PC-9 (cell line): ENCODE measurements around the gene ATG4B. TPM values are rescaled to one million over a fixed set of nuclear protein-coding genes. Genes with fewer than 3 reads are reported as not detected.
"Not testable (repeated sequence)": the region's sequence is repeated elsewhere in the genome, so short reads cannot be mapped to it uniquely, and the experiment has no call there.

Experiments used
- Bru-seq: library from RNA; stranded (reverse); fragments of 400-500 nt; gene quantifications from one replicate; lab custom pipeline; 2021; lab: Mats Ljungman, UMichigan
- BruChase-seq, 2 experiments: library from RNA; stranded (reverse); fragments of 400-500 nt; gene quantifications; one replicate each; lab custom pipeline; 2021; lab: Mats Ljungman, UMichigan
- BruUV-seq: library from RNA; stranded (reverse); fragments of 400-500 nt; replicated peaks from 2 replicates; lab custom pipeline; 2021; lab: Mats Ljungman, UMichigan
- CTCF ChIA-PET: fragments of 300-600 bp; sonication (Branson Sonifier 250); formaldehyde crosslinking; loops from one replicate; lab custom pipeline; 2022; ENCODE audit warnings: antibody characterized with exemption; lab: Charles Lee
- POLR2A ChIA-PET: fragments of 300-600 bp; sonication (Branson Sonifier 250); formaldehyde crosslinking; loops from one replicate; lab custom pipeline; 2022; ENCODE audit warnings: antibody characterized with exemption; ENCODE audit not compliant: unreplicated experiment; lab: Charles Lee
- DNase-seq, 2 experiments: peaks; one replicate each; pipeline versions ENCODE4 v3.0.0 to v3.0.0-alpha.2; 2015 to 2022; ENCODE audit warnings: mixed read lengths in 1 of 2
- H2AFZ ChIP-seq: fragments of 200-600 bp; sonication (generic); 2 replicates; pipeline ENCODE4 v1.8.1; 2017; ENCODE audit warnings: antibody characterized with exemption
- H3F3A ChIP-seq: fragments of 200-600 bp; sonication (generic); 2 replicates; pipeline ENCODE4 v1.8.1; 2017; ENCODE audit warnings: antibody characterized with exemption, mild to moderate bottlenecking, low read depth; ENCODE audit not compliant: insufficient read depth
- H3K27ac ChIP-seq: fragments of 200-600 bp; sonication (generic); 2 replicates; pipeline ENCODE4 v1.6.1; 2016; ENCODE audit warnings: mixed run types
- H3K27me3 ChIP-seq: fragments of 200-600 bp; sonication (generic); 2 replicates; pipeline ENCODE4 v1.6.1; 2016; ENCODE audit warnings: low read depth, mixed run types; ENCODE audit not compliant: insufficient read depth
- H3K36me3 ChIP-seq: fragments of 200-600 bp; sonication (generic); 2 replicates; pipeline ENCODE4 v1.6.1; 2016; ENCODE audit warnings: low read depth, mixed run types
- H3K4me1 ChIP-seq: fragments of 200-600 bp; sonication (generic); replicated peaks from 2 replicates; pipeline ENCODE4 v1.6.1; 2016; ENCODE audit warnings: mixed run types; ENCODE audit not compliant: insufficient read depth
- H3K4me2 ChIP-seq: fragments of 200-600 bp; sonication (generic); 2 replicates; pipeline ENCODE4 v1.6.1; 2017; ENCODE audit warnings: mixed run types
- H3K4me3 ChIP-seq: fragments of 200-600 bp; sonication (generic); 2 replicates; pipeline ENCODE4 v1.6.1; 2016; ENCODE audit warnings: mixed run types
- H3K79me2 ChIP-seq: fragments of 200-600 bp; sonication (generic); 2 replicates; pipeline ENCODE4 v1.6.1; 2017; ENCODE audit warnings: low read depth, mixed run types
- H3K9me2 ChIP-seq: fragments of 200-600 bp; sonication (generic); 2 replicates; pipeline ENCODE4 v1.8.1; 2017; ENCODE audit warnings: mild to moderate bottlenecking; ENCODE audit not compliant: insufficient read depth
- H3K9me3 ChIP-seq: fragments of 200-600 bp; sonication (generic); 2 replicates; pipeline ENCODE4 v1.8.1; 2016; ENCODE audit warnings: low read depth; ENCODE audit not compliant: insufficient read depth
- H4K20me1 ChIP-seq: fragments of 200-600 bp; sonication (generic); 2 replicates; pipeline ENCODE4 v1.8.1; 2017; ENCODE audit not compliant: insufficient read depth
- EZH2 ChIP-seq: fragments of 200-600 bp; sonication (generic); IDR thresholded peaks from 2 replicates; pipeline ENCODE4 v1.8.0; 2017; ENCODE audit warnings: antibody characterized with exemption, low read depth
- intact Hi-C: fragments of 100-400 bp; cut with micrococcal nuclease; formaldehyde crosslinking; loops from one replicate; pipeline ENCODE4 v1.10.0; 2022; ENCODE audit not compliant: unreplicated experiment
- long read RNA-seq: library from polyadenylated mRNA; stranded (forward); transcript quantifications from one replicate; pipeline ENCODE4 v2.0.0, GENCODE V29; 2022
- total RNA-seq: library from RNA; stranded (reverse); gene quantifications from 2 replicates; pipeline ENCODE4 v1.2.3, GENCODE V29; 2021
- TF ChIP-seq, protein P1 (sequence below): fragments of 200-600 bp; sonication (generic); conservative IDR thresholded peaks from 2 replicates; pipeline ENCODE4 v1.6.1; 2017; ENCODE audit warnings: mixed run types, antibody characterized with exemption, mild to moderate bottlenecking, moderate library complexity

ATG4B gene
- 162 and 177 TPM in 2 replicates for total RNA-seq
- Bru-seq, nascent RNA, result percentile 79 among the genes with signal in this experiment
- percentile 89 among the genes with signal in this experiment for BruChase-seq, experiment 1, labeled RNA remaining after a 2-hour chase
- BruChase-seq, experiment 2, labeled RNA remaining after a 6-hour chase, result percentile 86 among the genes with signal in this experiment
- long read RNA-seq, transcript ATG4B-205 (13 exons, 2,878 nt), result major isoform, 81 of 154 reads
- long read RNA-seq, partial matches to known transcripts, result 35 of 154 reads
- long read RNA-seq, other reads (novel, unspliced or antisense), result 29 of 154 reads

DNA sequence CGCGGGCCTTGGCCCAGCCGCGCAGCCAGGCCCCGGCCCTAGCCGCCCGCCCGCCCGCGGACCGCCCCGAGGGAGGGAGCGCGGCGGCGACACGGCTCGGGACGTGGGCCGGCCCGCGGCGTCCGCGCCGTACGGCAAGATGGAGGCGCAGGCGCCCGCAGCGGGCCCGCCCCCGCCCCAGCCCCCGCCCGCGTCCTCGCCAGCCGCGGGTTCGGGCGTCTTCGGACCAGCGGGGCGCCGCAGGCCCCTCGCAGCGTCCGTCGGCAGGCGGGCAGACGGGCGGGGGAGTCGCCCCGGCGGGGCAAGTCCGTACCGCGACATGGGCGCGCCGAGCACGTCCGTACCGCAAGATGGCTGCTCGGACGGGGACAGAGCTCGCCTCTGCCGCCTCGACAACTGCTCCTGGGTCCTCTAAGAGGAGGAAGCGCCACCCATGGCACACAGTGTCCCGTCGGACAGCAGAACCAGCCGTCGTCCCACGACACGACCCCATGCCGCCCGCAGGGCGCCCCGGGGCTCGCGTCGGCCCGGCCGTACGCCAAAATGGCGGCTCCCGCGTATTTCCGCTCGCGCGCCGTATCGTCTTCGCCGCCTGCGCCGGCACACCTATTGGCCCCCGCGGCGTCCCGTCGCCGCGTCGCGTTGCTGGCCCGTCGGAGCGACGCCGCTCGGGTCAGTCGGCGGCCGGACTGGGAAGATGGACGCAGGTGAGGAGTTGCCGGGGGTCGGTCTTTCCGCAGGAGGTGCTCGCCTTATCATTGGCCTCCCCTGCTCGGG, at the start of gene ATG4B, which contains the start of gene THAP4:
Gene ATG4B, plus strand, starts transcription at position 676 of the 777 bp plus-strand sequence. Its CDS starts 22 bp downstream, at position 698.
Gene THAP4, minus strand, starts transcription at position 141 of the 777 bp plus-strand sequence. CDS start 141 bp downstream, outside the sequence.
- no peak for TF ChIP-seq EZH2
- TF ChIP-seq, protein P1, sequence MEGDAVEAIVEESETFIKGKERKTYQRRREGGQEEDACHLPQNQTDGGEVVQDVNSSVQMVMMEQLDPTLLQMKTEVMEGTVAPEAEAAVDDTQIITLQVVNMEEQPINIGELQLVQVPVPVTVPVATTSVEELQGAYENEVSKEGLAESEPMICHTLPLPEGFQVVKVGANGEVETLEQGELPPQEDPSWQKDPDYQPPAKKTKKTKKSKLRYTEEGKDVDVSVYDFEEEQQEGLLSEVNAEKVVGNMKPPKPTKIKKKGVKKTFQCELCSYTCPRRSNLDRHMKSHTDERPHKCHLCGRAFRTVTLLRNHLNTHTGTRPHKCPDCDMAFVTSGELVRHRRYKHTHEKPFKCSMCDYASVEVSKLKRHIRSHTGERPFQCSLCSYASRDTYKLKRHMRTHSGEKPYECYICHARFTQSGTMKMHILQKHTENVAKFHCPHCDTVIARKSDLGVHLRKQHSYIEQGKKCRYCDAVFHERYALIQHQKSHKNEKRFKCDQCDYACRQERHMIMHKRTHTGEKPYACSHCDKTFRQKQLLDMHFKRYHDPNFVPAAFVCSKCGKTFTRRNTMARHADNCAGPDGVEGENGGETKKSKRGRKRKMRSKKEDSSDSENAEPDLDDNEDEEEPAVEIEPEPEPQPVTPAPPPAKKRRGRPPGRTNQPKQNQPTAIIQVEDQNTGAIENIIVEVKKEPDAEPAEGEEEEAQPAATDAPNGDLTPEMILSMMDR, result no peak
- H3K9me3 ChIP-seq, result no peaks in the 10 kb centered on the region
- BruUV-seq, result no TSS peak
- intact Hi-C loops, result loop anchor here (1.0 to 10.0 kb wide), 2 partner anchors 129 to 362 kb away; partner anchors contain the start of gene STK25
- H3K4me1 ChIP-seq, result peaks cover 25% of the 10 kb centered on the region
- H3K36me3 ChIP-seq, result peaks cover 5% of the 10 kb centered on the region
- peaks cover 87% of the 10 kb centered on the region for H3K79me2 ChIP-seq
- H3K9me2 ChIP-seq, result no peaks in the 10 kb centered on the region
- DNase-seq, result peak; percentile 69 to 91
- H4K20me1 ChIP-seq, result peaks cover 49% of the 10 kb centered on the region
- ChIA-PET CTCF (interaction anchor here (0.6 kb wide), 1 partner anchor 559 kb away, joined by 3 read pairs; no protein-coding TSS in a partner anchor), POLR2A (interaction anchor here (0.5 to 0.6 kb wide), 4 partner anchors 380 to 1072 kb away, joined by 3 to 6 read pairs (median 4); no protein-coding TSS in a partner anchor)
- H3K27ac ChIP-seq, result peak within 1 kb of the TSS; percentile 86
- peak within 1 kb of the TSS; percentile 92 for H2AFZ ChIP-seq
- no peaks in the 10 kb centered on the region for H3F3A ChIP-seq
- peak within 1 kb of the TSS; percentile 84 for H3K4me2 ChIP-seq
- H3K27me3 ChIP-seq, result no peaks in the 10 kb centered on the region
- H3K4me3 ChIP-seq, result peak within 1 kb of the TSS; percentile 92

DNA sequence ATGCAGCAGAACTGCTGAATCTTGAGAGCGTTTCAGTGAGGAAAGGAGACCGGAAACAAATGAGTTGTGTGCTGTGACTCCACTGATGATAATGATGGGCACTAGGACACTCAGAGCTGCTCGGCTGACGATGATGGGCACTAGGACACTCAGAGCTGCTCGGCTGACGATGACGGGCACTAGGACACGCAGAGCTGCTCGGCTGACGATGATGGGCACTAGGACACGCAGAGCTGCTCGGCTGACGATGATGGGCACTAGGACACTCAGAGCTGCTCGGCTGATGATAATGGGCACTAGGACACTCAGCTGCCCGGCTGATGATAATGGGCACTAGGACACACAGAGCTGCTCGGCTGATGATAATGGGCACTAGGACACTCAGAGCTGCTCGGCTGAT, 47.6 kb upstream of the ATG4B start:
- POLR2A ChIA-PET, result interaction anchor here (0.6 kb wide), 1 partner anchor 809 kb away, joined by 3 read pairs; no protein-coding TSS in a partner anchor

DNA sequence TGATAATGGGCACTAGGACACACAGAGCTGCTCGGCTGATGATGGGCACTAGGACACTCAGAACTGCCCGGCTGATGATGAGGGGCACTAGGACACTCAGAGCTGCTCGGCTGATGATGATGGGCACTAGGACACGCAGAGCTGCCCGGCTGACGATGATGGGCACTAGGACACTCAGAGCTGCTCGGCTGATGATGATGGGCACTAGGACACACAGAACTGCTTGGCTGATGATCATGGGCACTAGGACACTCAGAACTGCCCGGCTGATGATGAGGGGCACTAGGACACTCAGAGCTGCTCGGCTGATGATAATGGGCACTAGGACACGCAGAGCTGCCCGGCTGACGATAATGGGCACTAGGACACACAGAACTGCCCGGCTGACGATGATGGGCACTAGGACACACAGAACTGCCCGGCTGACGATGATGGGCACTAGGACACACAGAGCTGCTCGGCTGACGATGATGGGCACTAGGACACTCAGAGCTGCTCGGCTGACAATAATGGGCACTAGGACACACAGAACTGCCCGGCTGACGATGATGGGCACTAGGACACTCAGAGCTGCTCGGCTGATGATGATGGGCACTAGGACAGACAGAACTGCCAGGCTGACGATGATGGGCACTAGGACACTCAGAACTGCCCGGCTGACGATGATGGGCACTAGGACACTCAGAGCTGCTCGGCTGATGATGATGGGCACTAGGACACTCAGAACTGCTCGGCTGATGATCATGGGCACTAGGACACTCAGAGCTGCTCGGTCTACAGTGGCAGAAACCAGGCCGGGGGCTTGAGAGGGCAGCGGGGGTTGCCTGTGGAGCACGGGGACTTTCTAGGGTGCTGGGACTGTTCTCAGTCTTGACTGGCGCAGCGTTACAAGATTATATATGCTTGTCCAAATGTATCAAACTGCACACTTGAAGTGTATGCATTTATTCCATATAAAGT, 46.7 kb upstream of the ATG4B start:
- DNase-seq, BruUV-seq, H3K27me3 ChIP-seq, H3K9me2 ChIP-seq, H3K4me1 ChIP-seq, intact Hi-C loops, H3K79me2 ChIP-seq, POLR2A ChIA-PET, H2AFZ ChIP-seq, H3K27ac ChIP-seq, H3K4me3 ChIP-seq, H4K20me1 ChIP-seq, H3K4me2 ChIP-seq: not testable (repeated sequence)
- H3F3A ChIP-seq, result peaks cover 35% of the 10 kb centered on the region; the same call in 1 of the 2 replicates
- CTCF ChIA-PET, result interaction anchor here (0.7 kb wide), 1 partner anchor 439 kb away, joined by 8 read pairs; no protein-coding TSS in a partner anchor
- H3K9me3 ChIP-seq, result peaks cover 25% of the 10 kb centered on the region
- peaks cover 24% of the 10 kb centered on the region for H3K36me3 ChIP-seq

More for the DNA sequence above, 47.6 kb upstream of the ATG4B start:
- H3K4me1 ChIP-seq, intact Hi-C loops, CTCF ChIA-PET, H4K20me1 ChIP-seq, H3K27me3 ChIP-seq, H3K4me3 ChIP-seq, H2AFZ ChIP-seq, DNase-seq, H3K9me2 ChIP-seq, H3K27ac ChIP-seq, H3K4me2 ChIP-seq, BruUV-seq, H3K79me2 ChIP-seq: not testable (repeated sequence)
- Histone ChIP-seq H3K36me3 (peaks cover 31% of the 10 kb centered on the region), H3K9me3 (peaks cover 27% of the 10 kb centered on the region), H3F3A (peaks cover 43% of the 10 kb centered on the region; the same call in 1 of the 2 replicates)
